T1000 (cell line): ENCODE data around the gene CADPS2.

Source experiments
- DNase-seq: peaks from one replicate; lab custom pipeline; 2025; ENCODE audit warnings: mixed read lengths; lab: John Stamatoyannopoulos, UW

Gene CADPS2

GRCh38 chr7:122768827-122769226 is 117.4 kb downstream of the CADPS2 start:
- no peak for DNase-seq

- no peak for DNase-seq
These were observed 118.9 kb downstream of the CADPS2 start for GRCh38 chr7:122767339-122767738.

- no peak for DNase-seq
These were observed 119.7 kb downstream of the CADPS2 start for GRCh38 chr7:122766593-122766992.

DNA sequence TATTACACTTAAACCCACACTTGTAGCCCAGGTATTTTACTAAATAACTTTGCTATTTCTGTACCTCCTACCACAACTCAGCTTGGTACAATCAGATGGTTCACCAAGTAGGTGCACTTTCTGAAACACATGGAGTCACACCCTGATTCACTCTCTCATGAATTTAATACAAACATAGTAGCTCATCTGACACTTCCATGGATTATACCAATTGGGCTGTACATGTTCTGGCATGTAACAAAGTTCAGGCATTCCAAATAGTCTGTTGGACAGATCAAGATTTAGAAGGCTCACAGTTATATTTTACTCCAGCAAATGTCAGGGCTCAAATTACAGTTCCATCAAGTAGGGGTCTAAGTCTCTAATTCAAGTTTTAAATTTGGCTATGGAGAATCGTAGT is 121.4 kb downstream of the CADPS2 start:
- DNase-seq: no peak

- no peak for DNase-seq
These were observed 122.2 kb downstream of the CADPS2 start for GRCh38 chr7:122764020-122764419.

- no peak for DNase-seq
These were observed 124.2 kb downstream of the CADPS2 start for GRCh38 chr7:122762071-122762470.

- no peak for DNase-seq
These were observed 127.8 kb downstream of the CADPS2 start for GRCh38 chr7:122758501-122758900.

DNA sequence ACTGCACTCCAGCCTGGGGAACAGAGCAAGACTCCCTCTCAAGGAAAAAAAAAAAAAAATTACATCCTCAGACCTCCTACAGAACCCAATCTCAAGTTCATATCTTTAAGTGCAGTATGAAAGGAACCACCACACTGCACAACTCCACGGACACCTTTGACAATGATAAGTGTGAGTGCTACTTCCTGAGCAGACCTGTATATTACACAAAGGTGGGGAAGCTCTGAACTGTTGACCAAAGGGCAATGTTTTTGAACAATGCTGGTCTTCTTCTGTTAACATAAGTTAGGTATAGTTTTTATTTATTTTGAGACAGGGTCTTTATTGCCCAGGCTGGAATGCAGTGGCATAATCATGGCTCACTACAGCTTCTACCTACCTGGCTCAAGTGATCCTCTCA is 129.4 kb downstream of the CADPS2 start:
- DNase-seq: no peak

GRCh38 chr7:122755696-122756095 is 130.6 kb downstream of the CADPS2 start:
- DNase-seq: no peak

GRCh38 chr7:122752583-122752982 is 133.7 kb downstream of the CADPS2 start:
- DNase-seq: no peak

DNA sequence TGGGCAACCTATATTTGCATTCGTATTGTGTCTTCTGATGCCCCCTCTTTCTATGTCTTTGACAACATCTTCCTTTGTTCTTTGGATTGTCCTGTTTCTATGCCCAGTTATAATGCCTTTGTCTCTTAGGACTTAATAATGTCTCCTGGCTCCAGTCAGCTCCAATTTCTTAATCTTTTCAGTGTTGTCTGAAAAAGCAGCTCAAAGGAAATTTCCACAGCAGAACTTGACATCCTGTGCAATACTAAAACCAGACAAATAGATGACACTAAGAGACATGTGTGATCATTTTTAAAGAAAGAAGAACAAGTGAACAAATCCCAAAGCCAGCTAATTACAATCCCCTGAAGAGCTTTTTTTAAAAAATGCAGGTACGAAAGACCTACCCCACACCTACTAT is 135.9 kb downstream of the CADPS2 start:
- no peak for DNase-seq

DNA sequence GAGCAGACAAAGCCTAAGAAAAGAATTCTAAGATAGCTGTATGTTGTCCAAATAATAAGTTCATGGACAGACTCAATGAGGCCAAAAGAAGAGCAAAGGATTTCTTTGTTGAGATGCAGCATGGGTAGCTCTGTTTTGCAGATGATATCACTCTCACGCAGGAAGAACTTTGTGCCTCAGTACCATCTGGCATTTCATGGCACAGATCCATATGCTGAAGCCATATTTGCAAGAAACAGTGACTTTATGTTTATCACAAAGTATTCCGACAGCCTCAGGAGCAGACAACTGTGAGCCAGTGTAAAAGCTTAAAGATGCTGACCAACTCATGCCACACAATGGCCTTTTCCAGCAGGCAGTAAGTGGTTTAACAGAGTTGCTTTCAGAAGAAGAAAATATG is 138.1 kb downstream of the CADPS2 start:
- DNase-seq: no peak

DNA sequence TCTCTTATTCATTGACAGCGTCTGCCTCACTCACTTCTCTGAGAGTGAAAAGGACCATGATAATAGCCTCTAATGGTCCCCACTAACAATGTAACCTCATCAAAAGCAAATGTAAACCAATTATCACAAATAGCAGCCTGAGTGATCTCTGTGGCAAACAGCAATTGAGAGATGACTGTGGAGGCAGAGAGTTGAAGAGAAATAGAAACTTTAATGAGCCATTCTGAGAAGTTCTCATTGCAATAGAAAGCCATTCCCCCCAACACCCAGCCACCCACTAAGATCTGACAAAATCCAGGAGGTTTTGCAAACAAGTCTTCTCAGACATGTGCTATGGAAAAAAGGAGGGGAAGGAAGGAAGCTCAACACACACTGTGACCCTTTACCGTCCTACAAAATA is 139.3 kb downstream of the CADPS2 start:
- DNase-seq: no peak

DNA sequence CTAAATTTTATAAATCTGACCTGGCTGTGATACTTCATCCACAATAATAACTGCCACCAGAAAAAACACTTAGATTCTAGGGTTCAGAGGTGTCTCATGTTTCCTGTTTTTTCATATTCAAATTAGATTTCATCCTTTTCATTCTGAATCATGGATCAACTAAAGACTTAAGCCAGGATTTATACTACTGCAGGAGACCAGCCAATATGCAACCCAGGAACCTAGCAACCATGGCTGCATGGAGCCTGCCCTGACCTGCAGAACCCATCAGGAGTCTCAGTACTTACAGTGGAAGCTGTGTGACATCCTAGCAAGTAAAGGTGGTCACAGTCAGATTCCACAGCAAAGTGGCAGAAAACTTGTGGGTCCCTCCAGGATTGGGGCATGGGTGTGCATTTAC is 143.0 kb downstream of the CADPS2 start:
- DNase-seq: no peak

DNA sequence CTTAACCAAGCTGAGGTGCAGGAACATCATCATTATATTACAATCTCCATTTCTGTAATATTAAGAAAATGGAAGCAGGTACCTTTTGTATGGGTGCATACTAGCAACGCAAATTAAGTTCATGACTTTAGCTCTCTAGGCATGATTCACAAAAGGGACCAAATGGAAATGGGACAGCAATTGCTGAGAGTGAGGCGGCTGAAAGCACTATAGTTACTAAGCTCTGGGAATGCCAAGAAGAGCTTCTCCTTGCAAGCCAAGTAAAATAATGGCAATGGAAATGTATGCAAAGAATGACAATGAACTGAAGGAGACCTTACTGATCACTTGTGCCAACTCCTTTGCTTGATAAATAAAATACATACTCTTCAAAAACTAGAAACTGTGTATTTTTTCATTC is 147.3 kb downstream of the CADPS2 start:
- no peak for DNase-seq

GRCh38 chr7:122736183-122736582 is 150.1 kb downstream of the CADPS2 start:
- no peak for DNase-seq

DNA sequence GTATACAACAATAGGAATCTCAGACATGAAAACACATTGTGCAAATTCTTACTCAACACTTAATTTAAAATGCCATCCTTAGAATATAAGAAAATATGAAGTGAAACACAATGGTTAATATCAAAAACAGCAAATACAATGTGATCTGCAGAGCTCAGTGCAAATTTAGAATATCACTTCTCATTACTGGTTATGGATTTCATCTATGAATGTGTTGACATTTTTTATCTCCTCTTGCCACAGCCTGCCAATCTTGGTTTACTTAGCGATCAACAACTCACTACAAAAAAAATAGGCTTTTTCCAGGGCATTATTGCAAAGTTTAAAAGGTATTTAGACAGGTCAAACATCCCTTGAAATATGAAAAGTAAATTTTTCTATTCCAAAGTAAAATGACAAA is 158.5 kb downstream of the CADPS2 start:
- no peak for DNase-seq

- DNase-seq: no peak
These were observed 158.9 kb downstream of the CADPS2 start for GRCh38 chr7:122727354-122727753.

GRCh38 chr7:122726881-122727280 is 159.4 kb downstream of the CADPS2 start:
- no peak for DNase-seq

DNA sequence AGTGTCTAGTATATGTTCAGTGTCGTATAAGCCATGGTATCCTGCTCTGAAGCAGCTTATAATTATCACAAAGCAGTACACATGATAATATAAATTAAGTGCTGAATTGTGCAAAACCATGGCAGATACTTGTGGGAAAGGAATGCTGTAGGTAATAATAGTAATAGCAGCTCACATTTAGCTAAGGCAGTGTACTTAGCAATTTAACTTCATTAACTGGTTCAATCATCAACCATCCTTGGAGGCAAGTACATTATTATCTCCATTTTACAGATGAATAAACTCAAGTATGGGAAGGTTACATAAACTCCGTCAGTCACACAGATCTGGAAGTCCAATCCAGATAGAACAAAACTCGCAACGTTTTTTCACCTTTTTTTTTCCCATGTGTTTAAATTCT is 161.9 kb downstream of the CADPS2 start:
- no peak for DNase-seq

GRCh38 chr7:122719010-122719578 is 167.2 kb downstream of the CADPS2 start:
- no peak for DNase-seq

- DNase-seq: no peak
These were observed 168.7 kb downstream of the CADPS2 start for GRCh38 chr7:122717356-122718089.

- no peak for DNase-seq
These were observed 171.1 kb downstream of the CADPS2 start for GRCh38 chr7:122715183-122715582.

DNA sequence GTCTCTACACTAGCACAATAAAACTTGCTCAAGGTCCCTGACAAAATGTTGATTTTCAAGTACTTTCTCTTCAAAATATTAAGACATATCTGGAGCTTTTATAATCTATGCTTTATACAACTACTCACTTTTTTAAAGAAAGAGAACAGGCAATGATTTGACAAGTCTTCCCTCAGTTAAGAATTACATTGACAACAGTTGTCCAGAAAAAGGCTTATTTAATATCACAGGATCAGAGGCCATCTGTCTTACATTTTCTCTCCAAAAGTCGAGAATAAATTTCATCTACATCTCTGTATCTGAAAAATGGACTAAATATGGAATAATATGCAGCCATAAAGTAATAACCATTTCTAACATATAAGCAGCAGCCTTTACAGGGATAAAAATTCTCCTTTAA is 175.3 kb downstream of the CADPS2 start:
- no peak for DNase-seq
